Measurements from ENCODE around the gene NFATC2.

DNA sequence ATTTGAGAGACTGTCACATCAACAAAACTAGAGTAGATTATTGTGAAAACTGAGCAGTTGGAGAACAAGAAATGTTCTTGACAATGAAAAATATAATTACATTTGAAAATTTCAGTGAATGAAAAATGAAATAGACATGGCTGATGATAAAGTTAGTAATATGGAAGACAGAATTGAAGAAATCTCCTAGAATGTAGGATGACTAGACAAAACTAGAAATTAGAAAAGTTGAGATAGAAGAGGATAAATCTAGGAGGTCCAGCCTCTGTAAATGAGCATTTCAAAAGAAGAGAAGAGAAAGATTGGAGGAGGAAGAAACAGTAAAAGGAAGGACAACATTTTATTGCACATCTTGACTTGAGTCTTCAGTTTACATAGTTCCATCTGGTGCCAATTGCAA is 178.7 kb downstream of the NFATC2 start:
- TF ChIP-seq, protein P1, sequence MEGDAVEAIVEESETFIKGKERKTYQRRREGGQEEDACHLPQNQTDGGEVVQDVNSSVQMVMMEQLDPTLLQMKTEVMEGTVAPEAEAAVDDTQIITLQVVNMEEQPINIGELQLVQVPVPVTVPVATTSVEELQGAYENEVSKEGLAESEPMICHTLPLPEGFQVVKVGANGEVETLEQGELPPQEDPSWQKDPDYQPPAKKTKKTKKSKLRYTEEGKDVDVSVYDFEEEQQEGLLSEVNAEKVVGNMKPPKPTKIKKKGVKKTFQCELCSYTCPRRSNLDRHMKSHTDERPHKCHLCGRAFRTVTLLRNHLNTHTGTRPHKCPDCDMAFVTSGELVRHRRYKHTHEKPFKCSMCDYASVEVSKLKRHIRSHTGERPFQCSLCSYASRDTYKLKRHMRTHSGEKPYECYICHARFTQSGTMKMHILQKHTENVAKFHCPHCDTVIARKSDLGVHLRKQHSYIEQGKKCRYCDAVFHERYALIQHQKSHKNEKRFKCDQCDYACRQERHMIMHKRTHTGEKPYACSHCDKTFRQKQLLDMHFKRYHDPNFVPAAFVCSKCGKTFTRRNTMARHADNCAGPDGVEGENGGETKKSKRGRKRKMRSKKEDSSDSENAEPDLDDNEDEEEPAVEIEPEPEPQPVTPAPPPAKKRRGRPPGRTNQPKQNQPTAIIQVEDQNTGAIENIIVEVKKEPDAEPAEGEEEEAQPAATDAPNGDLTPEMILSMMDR (IDR thresholded peaks at IDR 0.05) = no peak
- no peak for TF ChIP-seq POLR2A (IDR thresholded peaks at IDR 0.05)
